ENCODE measurements around the gene HOTAIR. TPM values are rescaled to one million over a fixed set of nuclear protein-coding genes. Genes with fewer than 3 reads are reported as not detected.

The HOTAIR gene
- total and polyA plus RNA-seq, 9 donors: 0.02 to 1.2 (median 0.28) TPM; not detected in 5

GRCh38 chr12:54018468-54018984 lies 43.8 kb upstream of the HOTAIR start:
- peak; percentile 87 to 91 (median 90) for DNase-seq
- peak overlapping the region; percentile 95 to 100 for H3K27ac ChIP-seq
- TF ChIP-seq EP300 (IDR thresholded peaks at IDR 0.05): no peak
- TF ChIP-seq, protein P1, sequence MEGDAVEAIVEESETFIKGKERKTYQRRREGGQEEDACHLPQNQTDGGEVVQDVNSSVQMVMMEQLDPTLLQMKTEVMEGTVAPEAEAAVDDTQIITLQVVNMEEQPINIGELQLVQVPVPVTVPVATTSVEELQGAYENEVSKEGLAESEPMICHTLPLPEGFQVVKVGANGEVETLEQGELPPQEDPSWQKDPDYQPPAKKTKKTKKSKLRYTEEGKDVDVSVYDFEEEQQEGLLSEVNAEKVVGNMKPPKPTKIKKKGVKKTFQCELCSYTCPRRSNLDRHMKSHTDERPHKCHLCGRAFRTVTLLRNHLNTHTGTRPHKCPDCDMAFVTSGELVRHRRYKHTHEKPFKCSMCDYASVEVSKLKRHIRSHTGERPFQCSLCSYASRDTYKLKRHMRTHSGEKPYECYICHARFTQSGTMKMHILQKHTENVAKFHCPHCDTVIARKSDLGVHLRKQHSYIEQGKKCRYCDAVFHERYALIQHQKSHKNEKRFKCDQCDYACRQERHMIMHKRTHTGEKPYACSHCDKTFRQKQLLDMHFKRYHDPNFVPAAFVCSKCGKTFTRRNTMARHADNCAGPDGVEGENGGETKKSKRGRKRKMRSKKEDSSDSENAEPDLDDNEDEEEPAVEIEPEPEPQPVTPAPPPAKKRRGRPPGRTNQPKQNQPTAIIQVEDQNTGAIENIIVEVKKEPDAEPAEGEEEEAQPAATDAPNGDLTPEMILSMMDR (IDR thresholded peaks at IDR 0.05): no peak
- TF ChIP-seq POLR2A (IDR thresholded peaks at IDR 0.05): no peak
- H3K36me3 ChIP-seq: no peaks in the 10 kb centered on the region
- H3K27me3 ChIP-seq: no peaks in the 10 kb centered on the region
- intact Hi-C loops (cut with DNase I): no loop called here
- WGBS, 3 donors: 3 to 7% (median 6%) methylated on average over 28 to 29 of the region's 29 CpGs
- no peaks in the 10 kb centered on the region for H3K9me3 ChIP-seq
- H3K4me1 ChIP-seq (ENCODE audit: insufficient read depth): peaks cover 5% of the 10 kb centered on the region
- peak overlapping the region; percentile 56 for H3K4me3 ChIP-seq

GRCh38 chr12:54017878-54018467 lies 43.2 kb upstream of the HOTAIR start:
- Histone ChIP-seq H3K27ac (peak overlapping the region; percentile 95 to 100), H3K4me3 (peak overlapping the region; percentile 56), H3K4me1 (ENCODE audit: insufficient read depth) (peaks cover 3% of the 10 kb centered on the region), H3K36me3 (no peaks in the 10 kb centered on the region), H3K9me3 (no peaks in the 10 kb centered on the region), H3K27me3 (no peaks in the 10 kb centered on the region)
- peak; percentile 72 for TF ChIP-seq POLR2A (IDR thresholded peaks at IDR 0.05)
- TF ChIP-seq, protein P1 (IDR thresholded peaks at IDR 0.05): peak in 1 of 3 donors; percentile 7
- no peak for TF ChIP-seq EP300 (IDR thresholded peaks at IDR 0.05)
- intact Hi-C loops (cut with DNase I): no loop called here
- peak; percentile 94 to 96 (median 95) for DNase-seq
- 1 to 3% (median 2%) methylated on average over 8 to 34 of the region's 34 CpGs for WGBS, 3 donors

DNA sequence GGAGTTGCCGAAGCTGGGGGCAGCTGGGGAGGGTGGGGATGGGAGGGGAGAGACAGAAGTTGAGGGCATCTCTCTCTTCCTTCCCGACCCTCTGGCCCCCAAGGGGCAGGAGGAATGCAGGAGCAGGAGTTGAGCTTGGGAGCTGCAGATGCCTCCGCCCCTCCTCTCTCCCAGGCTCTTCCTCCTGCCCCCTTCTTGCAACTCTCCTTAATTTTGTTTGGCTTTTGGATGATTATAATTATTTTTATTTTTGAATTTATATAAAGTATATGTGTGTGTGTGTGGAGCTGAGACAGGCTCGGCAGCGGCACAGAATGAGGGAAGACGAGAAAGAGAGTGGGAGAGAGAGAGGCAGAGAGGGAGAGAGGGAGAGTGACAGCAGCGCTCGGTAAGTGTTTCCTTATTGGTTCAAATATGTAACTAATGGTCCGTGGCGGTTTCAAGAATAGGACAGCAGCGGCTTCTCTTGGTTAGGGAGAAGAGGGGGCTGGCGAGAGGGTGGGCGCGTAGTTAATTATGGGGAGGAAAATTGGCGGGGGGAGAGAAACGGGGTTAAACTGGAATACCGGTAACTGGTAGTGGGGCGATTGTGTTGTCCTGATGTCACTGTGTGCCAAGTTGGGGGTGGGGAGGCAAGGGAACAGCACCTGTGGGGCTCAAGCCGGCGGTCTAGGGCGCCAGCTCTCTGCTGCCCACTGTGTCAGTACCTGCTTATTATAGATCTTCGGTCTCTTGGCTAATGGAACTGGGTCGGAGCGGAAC lies 42.5 kb upstream of the HOTAIR start:
- TF ChIP-seq, protein P1 (IDR thresholded peaks at IDR 0.05): no peak
- TF ChIP-seq POLR2A (IDR thresholded peaks at IDR 0.05) (no peak), EP300 (IDR thresholded peaks at IDR 0.05) (no peak)

GRCh38 chr12:54016478-54016964 lies 41.8 kb upstream of the HOTAIR start:
- Histone ChIP-seq H3K27ac (peak overlapping the region; percentile 95 to 100), H3K27me3 (no peaks in the 10 kb centered on the region), H3K36me3 (no peaks in the 10 kb centered on the region), H3K9me3 (no peaks in the 10 kb centered on the region), H3K4me1 (ENCODE audit: insufficient read depth) (no peaks in the 10 kb centered on the region), H3K4me3 (peak overlapping the region; percentile 56)
- TF ChIP-seq POLR2A (IDR thresholded peaks at IDR 0.05) (no peak), EP300 (IDR thresholded peaks at IDR 0.05) (no peak)
- TF ChIP-seq, protein P1 (IDR thresholded peaks at IDR 0.05): no peak
- intact Hi-C loops (cut with DNase I): no loop called here
- DNase-seq: peak in 2 of 5 donors; percentile 58 to 62
- WGBS, 3 donors: 1% methylated on average over 25 of the region's 25 CpGs

More for the DNA sequence above, 42.5 kb upstream of the HOTAIR start:
- intact Hi-C loops (cut with DNase I): no loop called here
- peak in 1 of 5 donors; percentile 79 for DNase-seq
- H3K27ac ChIP-seq: peak overlapping the region; percentile 95 to 100
- H3K27me3 ChIP-seq: no peaks in the 10 kb centered on the region
- H3K9me3 ChIP-seq: no peaks in the 10 kb centered on the region
- H3K4me3 ChIP-seq: peak overlapping the region; percentile 56
- 1% methylated on average over 24 of the region's 24 CpGs for WGBS, 3 donors
- no peaks in the 10 kb centered on the region for H3K36me3 ChIP-seq
- H3K4me1 ChIP-seq (ENCODE audit: insufficient read depth): no peaks in the 10 kb centered on the region
